ENCODE data around the gene OTOP3.

DNA sequence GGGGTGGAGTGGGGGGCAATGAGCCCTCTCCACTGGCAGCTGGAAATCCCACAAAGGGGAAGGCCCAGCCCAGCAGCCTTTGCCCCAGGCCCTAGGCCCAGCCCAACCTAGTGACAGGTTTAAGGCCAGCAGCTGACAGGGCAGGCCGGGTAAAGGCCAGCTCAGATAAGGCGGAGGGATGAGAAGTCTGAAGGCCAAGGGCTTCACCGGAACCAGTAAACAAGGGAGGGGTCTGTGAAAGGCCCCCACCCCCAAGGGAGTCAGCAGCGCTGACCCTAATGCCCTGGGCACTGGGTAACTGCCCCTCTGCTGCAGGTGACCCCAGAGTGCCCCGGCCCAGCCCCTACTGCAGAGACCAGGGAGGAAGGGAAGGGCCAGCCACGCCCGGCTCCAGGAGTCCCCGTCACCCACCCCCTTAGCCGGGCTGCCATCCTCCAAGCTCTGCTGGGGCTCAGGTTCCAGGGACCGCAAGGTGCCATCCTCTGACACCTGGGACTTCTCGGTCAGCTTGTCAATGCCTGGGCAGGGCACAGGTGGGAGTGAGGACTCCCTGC, 17.5 kb downstream of the OTOP3 start:
- TF ChIP-seq POLR2AphosphoS5 (IDR thresholded peaks at IDR 0.05; ENCODE audit: insufficient read depth, low read depth, low read length) (no peak), EZH2 (IDR thresholded peaks at IDR 0.05; ENCODE audit: borderline replicate concordance, low read depth, low read length, severe bottlenecking) (no peak), MYC (IDR thresholded peaks at IDR 0.05; ENCODE audit: low read depth, low read length) (no peak)
- TF ChIP-seq, protein P1, sequence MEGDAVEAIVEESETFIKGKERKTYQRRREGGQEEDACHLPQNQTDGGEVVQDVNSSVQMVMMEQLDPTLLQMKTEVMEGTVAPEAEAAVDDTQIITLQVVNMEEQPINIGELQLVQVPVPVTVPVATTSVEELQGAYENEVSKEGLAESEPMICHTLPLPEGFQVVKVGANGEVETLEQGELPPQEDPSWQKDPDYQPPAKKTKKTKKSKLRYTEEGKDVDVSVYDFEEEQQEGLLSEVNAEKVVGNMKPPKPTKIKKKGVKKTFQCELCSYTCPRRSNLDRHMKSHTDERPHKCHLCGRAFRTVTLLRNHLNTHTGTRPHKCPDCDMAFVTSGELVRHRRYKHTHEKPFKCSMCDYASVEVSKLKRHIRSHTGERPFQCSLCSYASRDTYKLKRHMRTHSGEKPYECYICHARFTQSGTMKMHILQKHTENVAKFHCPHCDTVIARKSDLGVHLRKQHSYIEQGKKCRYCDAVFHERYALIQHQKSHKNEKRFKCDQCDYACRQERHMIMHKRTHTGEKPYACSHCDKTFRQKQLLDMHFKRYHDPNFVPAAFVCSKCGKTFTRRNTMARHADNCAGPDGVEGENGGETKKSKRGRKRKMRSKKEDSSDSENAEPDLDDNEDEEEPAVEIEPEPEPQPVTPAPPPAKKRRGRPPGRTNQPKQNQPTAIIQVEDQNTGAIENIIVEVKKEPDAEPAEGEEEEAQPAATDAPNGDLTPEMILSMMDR (IDR thresholded peaks at IDR 0.05; ENCODE audit: extremely low read depth in 1 of 2, insufficient read depth in 1 of 2, low read depth in 1 of 2, low read length in 2 of 2) = no peak

All from endothelial cell of umbilical vein (primary cell).